Upper lobe of left lung (tissue), 6 donors: Measurements from ENCODE around the gene ID2. TPM values are rescaled to one million over a fixed set of nuclear protein-coding genes. Genes with fewer than 3 reads are reported as not detected.

ENCODE experiments used
- ATAC-seq, 2 donors: fragments of 200-7000 bp; cut with Tn5 transposase; one replicate each; pipeline ENCODE4 v1.9.1; 2022; ENCODE audit warnings: mild to moderate bottlenecking in 2 of 2, moderate library complexity in 2 of 2; ENCODE audit not compliant: low FRiP score in 2 of 2
- DNase-seq, 2 donors: peaks; one replicate each; pipeline ENCODE4 v3.0.0-alpha.2; 2019 to 2020
- H3K27ac ChIP-seq, 4 donors: fragments of 200-600 bp; sonication (generic); one replicate each; pipeline ENCODE4 v1.5.1; 2016 to 2019
- H3K27me3 ChIP-seq, 4 donors: fragments of 200-600 bp; sonication (generic); one replicate each; pipeline ENCODE4 v1.5.1; 2017 to 2019
- H3K36me3 ChIP-seq, 4 donors: fragments of 200-600 bp; sonication (generic); one replicate each; pipeline ENCODE4 v1.5.1; 2016 to 2019
- H3K4me1 ChIP-seq, 4 donors: fragments of 200-600 bp; sonication (generic); one replicate each; pipeline ENCODE4 v1.5.1; 2018 to 2019
- H3K4me3 ChIP-seq, 4 donors: fragments of 200-600 bp; sonication (generic); one replicate each; pipeline ENCODE4 v1.5.1; 2017 to 2019; ENCODE audit warnings: mild to moderate bottlenecking in 2 of 4, moderate library complexity in 1 of 4
- H3K9me3 ChIP-seq, 4 donors: fragments of 200-600 bp; sonication (generic); one replicate each; pipeline ENCODE4 v1.5.1; 2018 to 2019
- CTCF ChIP-seq, 6 experiments: fragments of 450-650 bp in 4 of 6; fragments of 200-600 bp in 2 of 6; sonication (generic) in 2 of 6; IDR thresholded peaks; one replicate each; pipeline ENCODE4 v1.5.1; 2016 to 2019; ENCODE audit warnings: antibody characterized with exemption in 6 of 6
- EP300 ChIP-seq, 4 donors: sonication (generic); formaldehyde crosslinking; IDR thresholded peaks; one replicate each; pipeline ENCODE4 v1.5.1; 2017; ENCODE audit warnings: antibody characterized with exemption in 4 of 4, control low read depth in 2 of 4
- POLR2A ChIP-seq, 4 donors: fragments of 450-650 bp; IDR thresholded peaks; one replicate each; pipeline ENCODE4 v1.5.1; 2016 to 2017; ENCODE audit warnings: antibody characterized with exemption in 4 of 4, mild to moderate bottlenecking in 2 of 4
- POLR2AphosphoS5 ChIP-seq, 2 donors: sonication (generic); formaldehyde crosslinking; IDR thresholded peaks; one replicate each; pipeline ENCODE4 v1.5.1; 2017; ENCODE audit warnings: antibody characterized with exemption in 2 of 2
- WGBS, 2 donors: methylation state at CpG; one replicate each; pipeline ENCODE4 v1.1.5; 2017 to 2018; 5-methylcytosine and 5-hydroxymethylcytosine counted together
- total RNA-seq, 6 donors: library from RNA; depleted of rRNA in 4 of 6; stranded (reverse); fragments of >200 nt in 4 of 6; gene quantifications; one replicate each; pipeline versions ENCODE4 v1.1.0 to v1.2.1, GENCODE V29; 2016 to 2021
- donor health status: DM: no; HTN: no; CAD: no; lungs with moderate emphysema.
- donor health status: DM: no; HTN: yes; CAD: no; lungs with severe emphysema.

Gene ID2
- total RNA-seq, 6 donors from 2014 or later = 85.4 to 175 (median 110) TPM

DNA sequence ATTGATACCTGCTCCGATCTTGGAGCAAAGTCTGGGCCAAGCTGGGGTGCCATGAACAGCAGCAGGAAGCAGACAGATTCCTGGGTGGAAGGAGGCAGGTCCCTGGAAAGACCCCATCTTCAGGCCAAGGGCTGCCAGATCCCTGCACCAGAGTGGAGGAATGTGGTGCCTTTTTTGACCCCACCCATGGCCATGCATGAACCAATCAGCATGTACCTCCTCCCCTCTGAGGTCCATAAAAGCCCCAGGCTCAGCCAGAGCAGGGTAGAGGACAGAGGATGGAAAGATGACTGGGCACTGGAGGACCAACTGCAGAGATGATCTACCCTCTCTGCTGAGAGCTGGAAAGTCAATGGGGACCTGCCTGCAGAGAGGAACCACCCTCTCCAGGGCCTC is 34.4 kb upstream of the ID2 start:
- Histone ChIP-seq H3K27ac (no peak overlapping the region), H3K9me3 (no peaks in the 10 kb centered on the region), H3K4me3 (no peak overlapping the region), H3K36me3 (no peaks in the 10 kb centered on the region), H3K27me3 (no peaks in the 10 kb centered on the region), H3K4me1 (peaks cover 0 to 9% (median 3%) of the 10 kb centered on the region in 4 donors)
- no peak for TF ChIP-seq POLR2AphosphoS5 (IDR thresholded peaks at IDR 0.05)
- no peak for TF ChIP-seq POLR2A (IDR thresholded peaks at IDR 0.05)
- no peak for TF ChIP-seq EP300 (IDR thresholded peaks at IDR 0.05)
- no peak for TF ChIP-seq CTCF (IDR thresholded peaks at IDR 0.05)
- no peak for DNase-seq
- WGBS, 2 donors = 83 to 100% methylated on average over 1 of the region's 1 CpG
- no peak for ATAC-seq

DNA sequence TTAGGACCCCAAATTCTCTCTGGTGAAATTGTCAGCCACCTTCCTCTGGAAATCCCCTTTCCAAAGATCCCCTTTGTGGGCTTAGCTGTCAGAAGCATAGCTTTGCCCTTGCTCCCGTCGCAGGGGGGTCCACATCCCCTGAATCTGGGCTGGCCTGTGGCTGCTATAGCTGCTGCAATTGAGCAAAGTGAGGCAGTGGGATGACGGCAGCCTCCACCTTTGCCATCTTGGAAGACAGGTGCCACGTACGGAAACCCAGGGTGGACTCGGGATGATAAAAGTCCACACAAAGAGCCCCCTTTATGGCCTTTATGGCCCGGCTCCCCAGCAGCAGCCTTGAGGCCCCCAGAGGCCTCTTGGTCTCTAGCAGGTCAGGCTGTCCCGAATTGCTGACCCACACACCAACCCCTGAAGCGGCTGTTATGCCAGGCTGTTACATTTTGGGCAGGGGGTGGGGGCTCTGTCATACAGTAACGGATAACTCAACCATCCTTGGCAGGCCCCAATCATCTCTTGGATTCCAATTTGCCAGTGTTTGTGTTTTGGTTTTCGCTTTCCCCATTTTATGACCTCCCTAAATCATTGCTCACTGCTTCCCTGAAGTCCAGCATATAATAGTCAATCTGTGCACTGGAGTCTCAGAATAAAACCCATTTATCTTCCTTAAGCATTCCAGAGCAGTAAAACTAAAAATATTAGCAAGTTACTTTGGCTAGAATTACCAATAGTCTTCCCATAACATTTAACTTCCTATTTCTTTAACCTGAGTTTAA is 33.2 kb upstream of the ID2 start:
- Histone ChIP-seq H3K27me3 (no peaks in the 10 kb centered on the region), H3K36me3 (no peaks in the 10 kb centered on the region), H3K4me1 (peaks cover 0 to 9% (median 3%) of the 10 kb centered on the region in 4 donors), H3K4me3 (no peak overlapping the region), H3K9me3 (no peaks in the 10 kb centered on the region), H3K27ac (no peak overlapping the region)
- no peak for ATAC-seq
- DNase-seq = no peak
- 89 to 98% methylated on average over 7 to 11 of the region's 11 CpGs for WGBS, 2 donors
- TF ChIP-seq POLR2A (IDR thresholded peaks at IDR 0.05) = no peak
- no peak for TF ChIP-seq EP300 (IDR thresholded peaks at IDR 0.05)
- TF ChIP-seq POLR2AphosphoS5 (IDR thresholded peaks at IDR 0.05) = no peak
- TF ChIP-seq CTCF (IDR thresholded peaks at IDR 0.05) = no peak

- Histone ChIP-seq H3K4me1 (peaks cover 0 to 6% (median 1%) of the 10 kb centered on the region in 4 donors), H3K4me3 (no peak overlapping the region), H3K36me3 (no peaks in the 10 kb centered on the region), H3K27me3 (no peaks in the 10 kb centered on the region), H3K9me3 (no peaks in the 10 kb centered on the region), H3K27ac (no peak overlapping the region)
- no peak for TF ChIP-seq POLR2A (IDR thresholded peaks at IDR 0.05)
- WGBS, 2 donors = 86 to 89% methylated on average over 6 of the region's 6 CpGs
- ATAC-seq = no peak
- DNase-seq = no peak
Observed at GRCh38 chr2:8649718-8650117, 32.1 kb upstream of the ID2 start.

GRCh38 chr2:8650256-8650655 is 31.6 kb upstream of the ID2 start:
- 84 to 87% methylated on average over 4 of the region's 4 CpGs for WGBS, 2 donors
- H3K27ac ChIP-seq = no peak overlapping the region
- H3K4me1 ChIP-seq = peaks cover 0 to under 1% (median 0%) of the 10 kb centered on the region in 4 donors
- DNase-seq = no peak
- TF ChIP-seq POLR2A (IDR thresholded peaks at IDR 0.05) (no peak), EP300 (IDR thresholded peaks at IDR 0.05) (no peak), POLR2AphosphoS5 (IDR thresholded peaks at IDR 0.05) (no peak), CTCF (IDR thresholded peaks at IDR 0.05) (no peak)
- H3K4me3 ChIP-seq = no peak overlapping the region
- no peaks in the 10 kb centered on the region for H3K36me3 ChIP-seq
- no peaks in the 10 kb centered on the region for H3K9me3 ChIP-seq
- no peaks in the 10 kb centered on the region for H3K27me3 ChIP-seq
- ATAC-seq = no peak

DNA sequence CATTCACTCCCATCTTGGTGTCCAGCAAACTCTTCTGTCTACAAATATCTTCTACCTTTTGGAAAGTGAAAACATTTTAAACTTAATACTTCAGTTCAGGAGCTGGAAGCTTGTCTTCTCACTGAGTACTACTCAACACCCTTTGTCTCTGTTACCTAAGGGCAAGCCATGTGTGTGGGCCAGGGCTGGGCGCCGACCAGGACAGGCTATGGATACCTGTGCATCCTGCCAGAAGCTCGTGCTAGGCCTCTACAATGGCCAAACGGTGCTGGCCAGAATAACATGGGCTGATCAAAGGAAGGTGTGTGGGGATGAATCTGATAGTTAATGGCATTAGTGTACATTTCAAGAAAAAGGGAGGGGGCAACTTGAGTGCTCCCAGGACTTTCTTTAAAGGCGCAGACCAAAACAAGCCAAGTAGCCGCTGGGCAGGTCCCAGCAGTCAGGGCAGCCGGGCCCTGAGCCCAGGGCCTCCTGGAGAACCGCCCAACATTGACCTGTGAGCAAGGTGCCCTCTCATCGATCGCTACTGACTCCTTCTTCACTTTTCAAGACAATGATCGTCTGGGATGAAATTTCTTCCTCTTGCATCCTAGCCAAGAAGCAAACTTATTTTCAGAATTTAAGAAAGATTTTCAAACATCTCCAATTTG is 29.0 kb upstream of the ID2 start:
- Histone ChIP-seq H3K9me3 (no peaks in the 10 kb centered on the region), H3K4me1 (no peaks in the 10 kb centered on the region), H3K27ac (no peak overlapping the region), H3K27me3 (no peaks in the 10 kb centered on the region), H3K36me3 (no peaks in the 10 kb centered on the region), H3K4me3 (no peak overlapping the region)
- DNase-seq = peak in 1 of 2 donors; percentile 35
- WGBS, 2 donors = 94% methylated on average over 11 of the region's 11 CpGs
- ATAC-seq = no peak
- TF ChIP-seq EP300 (IDR thresholded peaks at IDR 0.05) (no peak), CTCF (IDR thresholded peaks at IDR 0.05) (no peak), POLR2A (IDR thresholded peaks at IDR 0.05) (no peak), POLR2AphosphoS5 (IDR thresholded peaks at IDR 0.05) (no peak)
